NT2/D1 (cell line): Measurements from ENCODE around the gene CAPN3.

Experiments
- SUZ12 ChIP-seq: IDR thresholded peaks from 2 replicates; pipeline ENCODE4 v1.6.1; 2011; ENCODE audit not compliant: insufficient read length, insufficient read depth; ENCODE audit errors: extremely low read depth
- YY1 ChIP-seq: IDR thresholded peaks from 2 replicates; pipeline ENCODE4 v1.6.1; 2011; ENCODE audit not compliant: insufficient read length, insufficient read depth
- ZNF274 ChIP-seq: IDR thresholded peaks from 2 replicates; pipeline ENCODE4 v1.6.1; 2011; ENCODE audit warnings: mild to moderate bottlenecking, low read depth, low read length

- TF ChIP-seq ZNF274 (no peak), YY1 (no peak), SUZ12 (no peak)
Observed at GRCh38 chr15:42411884-42412283, 52.6 kb downstream of the CAPN3 start.
